Measurements from ENCODE around the gene CCDC27.
A peak's percentile ranks its signal among the peaks of the same experiment; 100 is the strongest.
"Not testable (repeated sequence)": the region's sequence is repeated elsewhere in the genome, so short reads cannot be mapped to it uniquely, and the experiment has no call there.

The CCDC27 gene

DNA sequence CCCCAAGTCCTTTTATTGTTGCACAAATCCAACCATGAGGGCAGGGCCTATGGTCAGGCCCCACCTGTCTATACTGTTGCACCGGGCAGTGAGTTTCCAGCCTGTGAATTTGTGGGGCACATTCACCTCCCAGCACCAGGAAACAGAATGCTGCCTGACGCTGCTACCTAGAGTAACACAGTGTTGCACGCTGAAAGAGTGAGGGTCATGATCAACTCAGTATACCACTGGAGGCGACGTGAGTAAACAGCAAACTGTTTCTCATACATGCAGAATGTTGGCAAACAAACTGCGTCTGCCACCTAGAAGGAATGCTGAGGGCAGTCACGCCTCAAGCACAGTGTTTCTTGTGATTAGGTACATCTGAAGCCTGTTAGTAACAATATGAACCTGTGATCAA lies 57.4 kb downstream of the CCDC27 start:
- Histone ChIP-seq H3K27ac (no peak overlapping the region), H3K4me3 (no peak overlapping the region)

DNA sequence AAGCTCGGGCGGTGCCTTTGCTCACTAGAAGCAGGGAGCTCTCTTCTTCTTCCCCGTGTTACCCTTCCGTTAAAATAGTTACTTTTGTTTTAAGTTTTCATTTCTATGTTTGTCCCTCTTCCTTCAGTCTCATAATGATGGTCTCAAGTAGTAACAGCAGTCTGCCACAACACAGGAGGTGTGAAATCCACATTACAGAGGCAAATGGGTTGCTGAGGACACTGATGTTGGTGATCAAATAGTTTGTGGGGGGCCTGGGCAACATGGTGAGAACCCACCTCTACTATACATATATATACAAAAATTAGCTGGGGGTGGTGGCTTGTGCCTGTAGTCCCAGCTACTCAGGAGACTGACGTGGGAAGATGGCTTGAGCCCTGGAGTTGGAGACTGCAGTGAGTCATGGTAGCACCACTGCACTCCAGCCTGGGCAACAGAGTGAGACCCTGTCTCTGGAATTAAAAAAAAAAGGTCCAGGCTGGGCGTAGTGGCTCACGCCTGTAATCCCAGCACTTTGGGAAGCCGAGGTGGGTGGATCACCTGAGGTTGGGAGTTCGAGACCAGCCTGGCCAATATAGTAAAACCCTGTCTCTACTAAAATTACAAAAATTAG lies 58.0 kb downstream of the CCDC27 start:
- H3K27ac ChIP-seq, H3K4me3 ChIP-seq: not testable (repeated sequence)

DNA sequence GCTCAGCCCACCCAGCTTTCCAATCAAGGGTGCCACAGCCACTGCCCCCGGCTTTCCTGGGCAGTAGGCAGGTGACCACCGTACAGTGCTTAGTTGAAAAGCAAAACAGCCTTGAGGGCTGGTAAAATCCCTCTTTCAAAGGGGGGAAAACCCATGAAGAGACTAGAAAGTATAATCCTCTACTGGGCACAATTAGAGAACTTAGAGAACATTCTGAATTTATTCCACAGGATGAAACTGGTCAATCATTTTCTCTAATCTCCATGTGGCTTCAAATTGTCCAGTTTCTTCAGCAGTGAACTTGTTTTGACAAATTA lies 59.3 kb downstream of the CCDC27 start:
- H3K4me3 ChIP-seq, result no peak overlapping the region

GRCh38 chr1:3814065-3814464 lies 61.8 kb downstream of the CCDC27 start:
- H3K27ac ChIP-seq, result no peak overlapping the region
- H3K4me3 ChIP-seq, result no peak overlapping the region

More for the DNA sequence above, 59.3 kb downstream of the CCDC27 start:
- H3K27ac ChIP-seq, result no peak overlapping the region

GRCh38 chr1:3814771-3815561 lies 62.7 kb downstream of the CCDC27 start:
- Histone ChIP-seq H3K4me3 (no peak overlapping the region), H3K27ac (no peak overlapping the region)

- Histone ChIP-seq H3K4me3 (no peak overlapping the region), H3K27ac (no peak overlapping the region)
These were observed 64.3 kb downstream of the CCDC27 start for GRCh38 chr1:3816331-3817137.

DNA sequence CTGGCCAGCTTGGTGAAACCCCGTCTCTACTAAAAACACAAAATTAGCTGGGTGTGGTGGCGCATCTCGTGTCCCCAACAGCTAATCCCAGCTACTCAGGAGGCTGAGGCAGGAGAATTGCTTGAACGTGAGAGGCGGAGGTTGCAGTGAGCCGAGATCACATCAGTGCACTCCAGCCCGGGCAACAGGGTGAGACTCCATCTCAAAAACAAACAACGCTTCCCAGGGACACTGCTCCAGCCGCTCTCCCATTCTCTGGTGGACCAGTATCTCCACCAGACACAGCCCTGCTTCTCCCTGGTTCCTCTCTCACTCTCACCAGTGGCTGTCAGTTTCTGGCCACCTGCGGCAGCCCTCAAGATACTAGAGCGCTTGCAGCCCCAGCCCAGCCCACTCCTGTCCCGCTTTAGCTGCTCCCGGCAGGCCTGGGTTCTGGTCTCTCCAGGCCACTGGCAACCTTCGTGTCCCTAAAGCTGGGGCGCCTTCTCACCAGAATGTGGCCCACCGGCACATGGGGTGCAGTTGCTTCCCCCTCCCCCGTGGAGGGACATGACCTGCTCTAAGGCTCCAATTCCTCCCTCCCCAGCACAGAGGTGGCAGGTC lies 65.0 kb downstream of the CCDC27 start:
- Histone ChIP-seq H3K27ac (no peak overlapping the region), H3K4me3 (no peak overlapping the region)

DNA sequence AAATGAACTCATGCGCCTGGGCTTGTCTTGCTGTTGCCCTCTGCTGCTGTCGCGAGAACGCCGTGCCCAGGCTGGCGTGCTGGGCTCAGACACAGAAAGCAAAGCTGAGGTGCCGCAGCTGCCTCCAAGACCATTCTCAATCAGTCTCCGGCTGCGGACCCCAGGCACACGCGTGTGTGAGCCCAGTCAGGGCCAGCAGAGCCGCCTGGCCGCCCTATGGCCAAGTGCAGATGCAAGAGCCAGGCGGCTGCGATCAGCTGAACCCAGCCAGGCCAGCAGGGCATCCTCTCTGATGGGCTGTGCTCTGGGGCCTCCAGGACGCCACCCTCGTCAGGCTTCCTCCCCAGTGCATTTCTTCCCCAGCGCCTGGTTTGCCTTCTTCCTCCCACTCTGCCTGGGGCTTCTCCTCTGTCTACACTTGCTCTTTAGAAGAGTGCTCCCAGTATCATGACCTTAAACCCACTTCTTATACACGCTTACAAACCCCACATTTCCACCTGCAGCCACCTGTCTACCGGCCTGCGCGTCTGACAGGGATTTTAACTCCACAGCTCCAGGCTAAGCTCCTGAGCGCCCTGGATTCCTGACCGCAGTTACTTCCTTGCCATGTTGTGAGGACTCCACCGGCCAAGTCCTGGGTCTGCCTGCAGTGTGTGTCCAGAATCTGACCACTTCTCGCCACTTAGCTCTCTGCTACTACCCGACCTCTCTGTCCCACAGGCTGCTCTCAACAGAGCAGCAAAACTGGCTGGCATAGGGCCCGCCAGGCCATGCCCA lies 65.8 kb downstream of the CCDC27 start:
- no peak overlapping the region for H3K4me3 ChIP-seq
- no peak overlapping the region for H3K27ac ChIP-seq

DNA sequence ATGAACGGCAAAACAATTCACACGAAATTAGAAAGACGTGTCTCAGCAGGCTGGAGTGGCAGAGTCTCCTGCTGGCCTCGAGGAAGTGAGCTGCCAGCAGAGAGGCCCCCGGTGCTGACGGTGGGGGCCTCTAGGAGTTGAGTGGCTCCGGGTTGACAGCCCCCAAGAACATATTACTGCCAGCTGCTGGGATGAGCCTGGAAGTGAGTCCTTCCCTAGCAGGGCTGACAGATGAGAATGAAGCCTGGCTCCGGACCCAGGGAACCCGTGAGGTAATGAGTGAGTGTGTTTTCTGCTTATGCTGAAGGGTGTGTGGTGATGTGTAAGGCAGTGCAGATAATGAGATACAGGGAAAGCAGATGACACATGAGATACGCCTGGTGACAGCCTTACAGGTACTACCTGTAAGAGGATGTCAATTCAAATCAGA lies 67.5 kb downstream of the CCDC27 start:
- peak overlapping the region in 1 of 21 experiments; percentile 14 for H3K27ac ChIP-seq
- H3K4me3 ChIP-seq, result no peak overlapping the region

GRCh38 chr1:3820316-3820715 lies 68.1 kb downstream of the CCDC27 start:
- no peak overlapping the region for H3K4me3 ChIP-seq
- H3K27ac ChIP-seq, result no peak overlapping the region

DNA sequence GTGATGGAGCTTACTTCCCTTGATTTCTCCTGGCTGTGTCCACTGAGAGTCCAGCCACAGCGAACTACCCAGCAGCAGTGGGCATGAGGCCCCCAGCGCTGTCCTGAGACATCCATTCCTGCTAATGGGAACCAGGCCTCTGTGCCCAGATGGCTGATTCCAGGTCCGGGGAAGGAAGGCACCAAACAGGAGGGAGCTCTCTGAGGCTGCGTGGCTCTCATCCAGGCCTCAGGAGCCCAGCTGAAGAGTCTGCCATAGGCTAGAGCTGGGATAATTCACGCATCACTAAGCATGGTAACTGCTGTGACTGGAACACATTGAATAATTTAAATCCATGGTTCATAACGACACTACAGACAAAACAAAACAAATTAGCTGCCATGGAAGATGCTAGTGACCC lies 68.8 kb downstream of the CCDC27 start:
- H3K27ac ChIP-seq, result no peak overlapping the region
- no peak overlapping the region for H3K4me3 ChIP-seq
